GM10248 (cell line): Measurements from ENCODE around the gene VSIG10L.

Experiments used
- CTCF ChIA-PET: fragments of 300-600 bp; sonication (Branson Sonifier 250); formaldehyde crosslinking; extraction: SDS; loops from one replicate; lab custom pipeline; 2021; ENCODE audit warnings: antibody characterized with exemption; lab: Yijun Ruan, JAX
- POLR2A ChIA-PET: fragments of 350-650 bp; sonication (Branson Sonifier 250); formaldehyde crosslinking; extraction: SDS; loops from one replicate; lab custom pipeline; 2020; ENCODE audit warnings: antibody characterized with exemption; lab: Yijun Ruan, JAX
- DNase-seq: peaks from one replicate; pipeline ENCODE4 v3.0.0; 2012; ENCODE audit errors: extremely low spot score
- CTCF ChIP-seq: IDR thresholded peaks from 2 replicates; pipeline ENCODE4 v1.5.1; 2012; ENCODE audit warnings: mild to moderate bottlenecking, low read depth; ENCODE audit errors: extremely low read depth, missing control alignments, control extremely low read depth

The VSIG10L gene

GRCh38 chr19:51370230-51370629 is 28.3 kb upstream of the VSIG10L start:
- TF ChIP-seq CTCF = no peak
- ChIA-PET CTCF (interaction anchor here (1.1 to 3.4 kb wide), 4 partner anchors 9 to 51 kb away, joined by 3 to 9 read pairs (median 5); no protein-coding TSS in a partner anchor), POLR2A (no interaction called here)
- no peak for DNase-seq

DNA sequence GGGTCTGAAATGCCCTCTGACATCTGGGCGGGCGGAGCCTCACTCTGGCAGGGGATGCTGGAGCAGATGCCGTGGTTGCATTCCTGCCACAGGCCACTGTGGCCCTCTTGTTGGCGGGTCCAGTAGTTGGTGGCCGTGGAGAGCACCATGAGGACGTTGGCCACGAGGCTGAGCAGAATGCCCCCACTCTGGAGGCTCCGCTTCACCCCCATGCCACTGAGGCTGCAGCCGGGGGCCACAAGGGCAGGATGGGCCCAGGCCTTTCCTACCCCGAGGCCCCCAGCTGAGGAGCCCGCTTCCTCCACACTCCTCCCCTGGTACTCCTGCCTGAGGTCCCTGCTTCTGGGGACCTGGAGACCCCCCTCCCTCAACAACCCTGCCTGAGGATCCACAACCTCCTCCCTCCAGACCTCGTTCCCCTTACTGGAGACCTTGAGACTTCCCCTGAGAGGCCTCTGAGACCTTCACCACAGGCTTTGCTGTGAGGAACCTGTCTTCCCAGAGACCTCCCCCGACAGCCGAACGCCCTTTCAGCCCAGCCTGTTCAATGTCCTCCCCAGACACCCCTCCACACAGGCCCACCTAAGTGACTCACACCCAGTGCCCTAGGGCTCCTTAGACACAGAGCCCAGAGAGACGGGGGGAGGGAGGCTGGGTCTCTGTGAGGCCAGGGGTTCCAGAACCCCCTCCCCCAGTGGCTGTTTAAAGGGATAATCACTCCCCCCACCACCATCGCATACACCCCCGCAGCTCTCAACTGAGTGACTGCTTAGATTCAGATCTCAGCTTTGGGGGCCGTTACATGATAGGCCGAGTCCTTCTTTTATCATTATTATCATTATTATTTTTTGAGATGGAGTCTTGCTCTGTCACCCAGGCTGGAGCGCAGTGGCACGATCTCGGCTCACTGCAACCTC is 26.7 kb upstream of the VSIG10L start, which contains the start of gene CLDND2:
CLDND2 (minus strand) TSS at position 638 of the 917 bp plus-strand sequence; CDS start at position 212, 426 bp downstream.
- POLR2A ChIA-PET = interaction anchor here (1.1 to 1.9 kb wide), 3 partner anchors 27 to 49 kb away, joined by 7 to 11 read pairs (median 10); partner anchors contain the start of gene SIGLEC10
- CTCF ChIA-PET = interaction anchor here (1.0 to 1.9 kb wide), 9 partner anchors 9 to 68 kb away, joined by 3 to 8 read pairs (median 6); partner anchors contain the start of gene SIGLEC10
- no peak for DNase-seq
- no peak for TF ChIP-seq CTCF

DNA sequence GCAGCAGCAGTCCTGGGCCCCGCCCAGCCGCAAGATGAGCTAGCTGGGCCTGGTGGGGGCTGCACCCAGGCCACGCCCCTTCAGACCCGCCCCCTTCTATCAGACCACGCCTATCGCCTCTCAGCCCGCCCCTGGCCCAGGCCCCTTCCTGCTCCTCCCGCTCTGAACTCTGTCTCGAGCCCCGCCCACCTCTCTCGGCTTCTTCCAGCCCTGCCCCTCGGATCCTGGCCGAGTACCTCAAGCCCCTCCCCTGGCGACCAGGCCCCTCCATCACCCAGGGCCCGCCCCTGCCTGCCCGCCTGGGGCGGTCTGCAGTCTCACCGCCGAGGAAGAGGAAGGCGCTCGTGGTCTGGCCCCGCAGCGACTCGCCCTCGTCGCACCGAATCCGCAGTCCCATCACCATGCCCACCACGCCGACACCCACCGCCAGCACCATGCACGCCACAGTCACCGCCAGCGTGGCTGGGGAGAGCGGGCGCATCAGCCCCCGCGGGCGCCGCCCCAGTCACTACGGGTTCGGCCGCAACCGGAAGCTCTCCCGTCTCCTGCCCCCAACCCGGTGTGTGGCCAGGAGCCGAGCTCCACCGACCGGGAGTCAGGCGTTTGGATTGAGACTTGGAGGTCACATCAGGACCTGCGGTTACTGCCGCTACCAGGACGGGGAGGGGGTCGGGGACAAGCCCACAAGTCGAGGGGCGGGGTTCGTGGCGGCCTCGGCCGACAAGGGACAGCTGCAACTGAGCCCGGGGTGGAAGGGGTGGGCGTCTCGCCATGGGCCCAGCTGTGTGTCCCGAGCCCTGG is 25.8 kb upstream of the VSIG10L start:
- ChIA-PET CTCF (interaction anchor here (1.0 to 1.7 kb wide), 9 partner anchors 8 to 69 kb away, joined by 3 to 8 read pairs (median 6); partner anchors contain the start of gene SIGLEC10), POLR2A (interaction anchor here (0.6 to 1.9 kb wide), 6 partner anchors 22 to 346 kb away, joined by 3 to 11 read pairs (median 8); partner anchors contain the start of gene SIGLEC10)

DNA sequence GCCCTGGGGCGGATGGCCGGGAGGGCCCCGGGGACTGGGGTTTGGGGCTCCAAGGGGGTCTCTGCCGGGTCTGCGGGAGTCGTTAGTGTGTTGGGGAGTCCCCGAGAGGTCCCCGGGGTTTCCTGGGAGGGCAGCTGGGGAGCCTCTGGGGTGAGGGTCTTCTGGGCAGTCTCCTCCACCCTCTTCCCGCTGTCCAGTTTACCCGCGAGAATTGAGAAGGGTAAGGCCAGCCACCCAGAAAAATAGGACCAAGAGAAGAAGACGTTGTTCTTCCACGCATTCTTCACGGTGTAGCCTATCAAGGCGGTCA is 25.3 kb upstream of the VSIG10L start:
- ChIA-PET POLR2A (interaction anchor here (0.6 to 1.9 kb wide), 4 partner anchors 22 to 50 kb away, joined by 3 to 11 read pairs (median 8); partner anchors contain the start of gene SIGLEC10), CTCF (interaction anchor here (1.0 to 1.7 kb wide), 7 partner anchors 24 to 70 kb away, joined by 4 to 8 read pairs (median 6); no protein-coding TSS in a partner anchor)
- no peak for TF ChIP-seq CTCF
- DNase-seq = no peak

More for the DNA sequence above, 25.8 kb upstream of the VSIG10L start:
- peak; percentile 99 for DNase-seq
- no peak for TF ChIP-seq CTCF

- no peak for TF ChIP-seq CTCF
- CTCF ChIA-PET = interaction anchor here (1.0 to 2.1 kb wide), 5 partner anchors 10 to 294 kb away, joined by 3 to 8 read pairs (median 4); no protein-coding TSS in a partner anchor
- DNase-seq = peak; percentile 97
- POLR2A ChIA-PET = interaction anchor here (1.9 kb wide), 1 partner anchor 51 kb away, joined by 11 read pairs; the partner anchor contains the start of gene SIGLEC10
Observed at GRCh38 chr19:51366389-51367254, 24.7 kb upstream of the VSIG10L start.
